WTC11 (cell line): ENCODE measurements around the gene FAM216A. TPM values are rescaled to one million over a fixed set of nuclear protein-coding genes. Genes with fewer than 3 reads are reported as not detected.

Experiments
- total RNA-seq: library from RNA; stranded (reverse); gene quantifications from 3 replicates; pipeline ENCODE4 v1.2.3, GENCODE V29; 2021

Gene FAM216A
- total RNA-seq, 1 experiment from 2014 or later = 16.9 TPM

Other genes with a start within 250 kb of the FAM216A start
- gene ATP2A2, start 187.6 kb upstream of the FAM216A start, total RNA-seq = 216 to 239 TPM (median 216 TPM) in 3 replicates
- gene ANAPC7, start 65.1 kb upstream of the FAM216A start, total RNA-seq = 82.8 to 93.4 TPM (median 87.0 TPM) in 3 replicates
- gene ARPC3, start 18.5 kb upstream of the FAM216A start, total RNA-seq = 145 to 163 TPM (median 149 TPM) in 3 replicates
- gene GPN3, start 588 bp upstream of the FAM216A start, total RNA-seq = 46.4 to 53.0 TPM (median 51.2 TPM) in 3 replicates
- 51.2 to 66.3 TPM (median 54.4 TPM) in 3 replicates for gene VPS29, start 33.3 kb downstream of the FAM216A start, total RNA-seq
- 0.09 to 0.32 TPM in 2 of 3 replicates, not detected in the other for gene RAD9B, start 33.5 kb downstream of the FAM216A start, total RNA-seq
- gene PPTC7, start 114.5 kb downstream of the FAM216A start, total RNA-seq = 14.2 to 15.6 TPM (median 14.9 TPM) in 3 replicates
- gene TCTN1, start 145.3 kb downstream of the FAM216A start, total RNA-seq = 10.3 to 15.9 TPM (median 13.9 TPM) in 3 replicates
- gene HVCN1, start 220.3 kb downstream of the FAM216A start, total RNA-seq = 5.7 to 8.4 TPM (median 7.9 TPM) in 3 replicates